ENCODE results near the gene EIF2AK2. TPM values are rescaled to one million over a fixed set of nuclear protein-coding genes. Genes with fewer than 3 reads are reported as not detected.
"Not testable (repeated sequence)": the region's sequence is repeated elsewhere in the genome, so short reads cannot be mapped to it uniquely, and the experiment has no call there.

EIF2AK2 gene
- 10 to 100 TPM; 30.1 to 42.9 TPM for total RNA-seq

DNA sequence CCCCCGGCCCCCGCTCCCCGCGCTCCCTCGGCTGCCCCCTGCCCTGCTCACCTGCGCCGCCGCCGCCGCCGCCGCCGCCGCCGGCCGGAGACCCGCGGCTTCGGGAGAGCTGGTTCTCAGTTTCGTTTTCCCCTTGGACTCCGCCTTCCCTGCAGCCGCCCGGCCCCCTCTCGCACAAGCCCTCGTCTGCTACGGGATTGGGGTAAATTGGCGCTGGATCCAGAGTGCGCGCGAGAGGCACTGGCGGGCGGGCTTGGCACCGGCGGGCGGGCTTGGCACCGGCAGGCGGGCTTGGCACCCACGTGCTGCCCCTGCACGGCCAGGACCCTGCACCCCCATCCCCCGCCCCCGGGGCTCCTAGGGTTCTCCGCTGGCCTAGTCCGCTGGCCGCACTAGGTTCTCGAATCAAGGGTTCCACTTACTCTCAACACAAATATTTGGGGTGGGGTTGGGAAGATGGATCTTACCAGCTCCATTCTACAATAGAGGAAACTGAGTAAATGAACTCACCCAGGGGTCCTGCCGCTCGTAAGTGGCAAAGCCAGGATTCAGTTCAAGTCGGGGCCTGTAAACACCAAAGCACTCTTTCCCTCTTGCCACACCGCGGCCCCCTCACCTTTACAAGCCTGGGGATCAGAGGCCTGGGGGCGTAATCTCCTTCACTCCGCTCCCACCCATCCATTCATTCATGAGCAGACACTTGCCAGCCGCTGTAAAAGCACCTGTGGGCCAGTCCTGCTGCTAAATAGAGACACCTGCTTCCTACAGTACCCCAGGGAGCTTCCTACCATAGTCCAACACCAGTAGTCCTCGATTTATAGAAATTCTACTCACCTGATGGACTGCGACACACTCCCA lies at the start of gene EIF2AK2:
TSS of gene EIF2AK2 (minus strand) at position 124 of the 858 bp plus-strand sequence. CDS start 9,174 bp downstream, outside the sequence.
- ATAC-seq (replicated peaks in 1 of 2), result peak; percentile 92

GRCh38 chr2:37205689-37206341 lies 49.0 kb upstream of the EIF2AK2 start:
- H3K4me1 Mint-ChIP-seq (ENCODE audit: low read depth), result peaks cover 25% of the 10 kb centered on the region
- H3K4me3 Mint-ChIP-seq, result no peak overlapping the region
- H3K36me3 Mint-ChIP-seq (ENCODE audit: insufficient read depth in 2 of 2), result peaks cover 45 to 75% of the 10 kb centered on the region in 2 donors
- ATAC-seq (replicated peaks in 1 of 2), result no peak
- DNase-seq, result no peak
- H3K27me3 Mint-ChIP-seq (ENCODE audit: low read depth), result no peaks in the 10 kb centered on the region
- peaks cover 10 to 22% of the 10 kb centered on the region in 2 donors for H3K9me3 Mint-ChIP-seq
- no peak overlapping the region for H3K27ac Mint-ChIP-seq

More for the DNA sequence above, at the start of gene EIF2AK2:
- peaks cover 14 to 19% of the 10 kb centered on the region in 2 donors for H3K36me3 Mint-ChIP-seq (ENCODE audit: insufficient read depth in 2 of 2)
- peaks cover 0 to 2% of the 10 kb centered on the region in 2 donors for H3K9me3 Mint-ChIP-seq
- H3K4me3 Mint-ChIP-seq, result peak within 1 kb of the TSS; percentile 96 to 97
- peak; percentile 81 to 86 for DNase-seq
- peaks cover 35% of the 10 kb centered on the region for H3K4me1 Mint-ChIP-seq (ENCODE audit: low read depth)
- H3K27ac Mint-ChIP-seq, result peak within 1 kb of the TSS; percentile 96
- H3K27me3 Mint-ChIP-seq (ENCODE audit: low read depth), result no peaks in the 10 kb centered on the region

DNA sequence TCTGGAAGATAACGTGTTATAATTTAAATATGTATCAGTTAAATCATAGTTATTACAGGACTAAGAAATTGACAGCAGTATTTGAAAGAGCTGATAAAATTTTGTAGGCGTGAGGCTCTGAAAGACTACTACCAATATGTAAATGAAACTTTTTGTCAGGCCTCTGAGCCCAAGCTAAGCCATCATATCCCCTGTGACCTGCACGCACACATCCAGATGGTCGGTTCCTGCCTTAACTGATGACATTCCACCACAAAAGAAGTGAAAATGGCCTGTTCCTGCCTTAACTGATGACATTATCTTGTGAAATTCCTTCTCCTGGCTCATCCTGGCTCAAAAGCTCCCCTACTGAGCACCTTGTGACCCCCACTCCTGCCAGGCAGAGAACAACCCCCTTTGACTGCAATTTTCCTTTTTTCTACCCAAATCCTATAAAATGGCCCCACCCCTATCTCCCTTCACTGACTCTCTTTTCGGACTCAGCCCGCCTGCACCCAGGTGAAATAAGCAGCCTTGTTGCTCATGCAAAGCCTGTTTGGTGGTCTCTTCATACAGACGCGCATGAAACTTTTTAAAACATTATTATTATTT lies 48.4 kb upstream of the EIF2AK2 start:
- H3K36me3 Mint-ChIP-seq (ENCODE audit: insufficient read depth in 2 of 2), result peaks cover 41 to 71% of the 10 kb centered on the region in 2 donors
- ATAC-seq (replicated peaks in 1 of 2); DNase-seq; H3K27ac Mint-ChIP-seq; H3K4me3 Mint-ChIP-seq; H3K27me3 Mint-ChIP-seq (ENCODE audit: low read depth): not testable (repeated sequence)
- H3K4me1 Mint-ChIP-seq (ENCODE audit: low read depth), result peaks cover 31% of the 10 kb centered on the region
- H3K9me3 Mint-ChIP-seq, result peaks cover 10 to 22% of the 10 kb centered on the region in 2 donors

DNA sequence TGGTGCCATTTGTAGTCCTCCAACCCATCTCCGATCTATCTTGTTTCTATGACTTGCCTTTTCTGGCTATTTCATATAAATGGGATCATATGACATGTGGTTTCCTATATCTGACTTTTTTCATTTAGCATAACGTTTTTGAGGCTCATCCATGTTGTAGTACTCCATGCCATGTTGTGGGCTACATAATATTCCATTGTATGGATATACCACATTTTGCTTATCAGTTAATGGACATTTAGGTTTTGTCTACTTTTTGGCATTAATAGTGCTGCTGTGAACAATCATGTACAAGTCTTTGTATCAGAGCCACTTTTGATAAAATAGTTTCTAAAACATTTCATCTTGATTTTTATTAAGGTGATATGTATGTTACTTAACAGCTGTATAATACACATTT lies 46.9 kb upstream of the EIF2AK2 start:
- Mint-ChIP-seq H3K4me1 (ENCODE audit: low read depth) (peaks cover 38% of the 10 kb centered on the region), H3K36me3 (ENCODE audit: insufficient read depth in 2 of 2) (peaks cover 30 to 56% of the 10 kb centered on the region in 2 donors), H3K9me3 (peaks cover 10 to 15% of the 10 kb centered on the region in 2 donors), H3K4me3 (no peak overlapping the region), H3K27me3 (ENCODE audit: low read depth) (no peaks in the 10 kb centered on the region), H3K27ac (no peak overlapping the region)
- no peak for DNase-seq
- ATAC-seq (replicated peaks in 1 of 2), result no peak

DNA sequence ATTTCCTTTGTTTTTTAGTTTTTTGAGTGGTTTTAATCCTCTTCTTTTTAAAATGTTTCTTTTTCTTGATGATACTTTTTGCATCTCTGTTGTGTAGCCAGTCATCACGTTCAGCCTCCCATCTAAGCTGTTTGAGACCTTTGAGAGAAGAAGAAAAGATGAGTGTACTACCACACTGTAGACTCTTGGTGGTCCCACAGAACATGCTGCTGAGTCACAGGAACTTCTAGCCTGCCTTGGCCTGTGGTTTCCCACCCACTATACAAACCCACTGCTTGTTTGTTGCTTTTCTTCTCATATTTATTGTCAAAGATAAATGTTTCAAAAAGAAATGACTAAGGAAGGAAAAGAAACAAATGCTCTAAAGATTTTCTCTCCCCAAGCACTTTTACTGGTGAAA lies 45.0 kb upstream of the EIF2AK2 start:
- H3K36me3 Mint-ChIP-seq (ENCODE audit: insufficient read depth in 2 of 2), result peaks cover 15 to 37% of the 10 kb centered on the region in 2 donors
- peak; percentile 91 to 92 for ATAC-seq (replicated peaks in 1 of 2)
- peak; percentile 54 to 65 for DNase-seq
- peaks cover 5 to 6% of the 10 kb centered on the region in 2 donors for H3K9me3 Mint-ChIP-seq
- H3K27me3 Mint-ChIP-seq (ENCODE audit: low read depth), result no peaks in the 10 kb centered on the region
- peak overlapping the region; percentile 3 to 16 for H3K4me3 Mint-ChIP-seq
- H3K27ac Mint-ChIP-seq, result peak overlapping the region; percentile 36
- H3K4me1 Mint-ChIP-seq (ENCODE audit: low read depth), result peaks cover 46% of the 10 kb centered on the region

- Mint-ChIP-seq H3K27ac (peak overlapping the region; percentile 72), H3K27me3 (ENCODE audit: low read depth) (no peaks in the 10 kb centered on the region), H3K4me1 (ENCODE audit: low read depth) (peaks cover 49% of the 10 kb centered on the region), H3K36me3 (ENCODE audit: insufficient read depth in 2 of 2) (peaks cover 13 to 35% of the 10 kb centered on the region in 2 donors), H3K9me3 (peaks cover 4 to 5% of the 10 kb centered on the region in 2 donors), H3K4me3 (peak overlapping the region in 1 of 2 donors; percentile 29)
- ATAC-seq (replicated peaks in 1 of 2) (peak; percentile 17 to 20), DNase-seq (no peak)
These were observed 44.4 kb upstream of the EIF2AK2 start for GRCh38 chr2:37201208-37201607.

DNA sequence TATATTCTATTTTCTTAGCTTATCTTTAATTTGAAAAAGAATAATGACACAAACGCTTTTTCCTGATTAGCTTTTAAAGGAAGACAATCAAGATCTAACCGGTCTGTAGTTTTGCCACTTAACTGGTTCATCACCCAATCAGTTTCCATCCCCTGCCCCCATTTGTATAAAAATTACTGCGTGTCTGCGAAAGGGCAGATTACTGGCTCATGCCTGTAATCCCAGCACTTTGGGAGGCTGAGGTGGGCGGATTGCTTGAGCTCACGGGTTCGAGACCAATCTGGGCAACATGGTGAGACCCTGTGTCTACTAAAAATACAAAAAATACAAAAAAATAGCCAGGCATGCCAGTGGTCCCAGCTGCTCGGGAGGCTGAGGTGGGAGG lies 41.9 kb upstream of the EIF2AK2 start:
- Mint-ChIP-seq H3K4me1 (ENCODE audit: low read depth) (peaks cover 55% of the 10 kb centered on the region), H3K27me3 (ENCODE audit: low read depth) (no peaks in the 10 kb centered on the region), H3K9me3 (peaks cover 0 to 2% of the 10 kb centered on the region in 2 donors), H3K4me3 (no peak overlapping the region), H3K36me3 (ENCODE audit: insufficient read depth in 2 of 2) (peaks cover 2 to 14% of the 10 kb centered on the region in 2 donors), H3K27ac (no peak overlapping the region)
- ATAC-seq (replicated peaks in 1 of 2) (no peak), DNase-seq (no peak)

GRCh38 chr2:37196320-37197195 lies 39.8 kb upstream of the EIF2AK2 start, which contains the start of gene CEBPZOS:
Gene CEBPZOS (plus strand): TSS chr2:37196496. CDS start chr2:37199705, 3,209 bp downstream.
- Mint-ChIP-seq H3K9me3 (no peaks in the 10 kb centered on the region), H3K4me3 (peak within 1 kb of the TSS; percentile 95 to 97)
- peak; percentile 82 for ATAC-seq (replicated peaks in 1 of 2)

GRCh38 chr2:37195862-37196319 lies 39.1 kb upstream of the EIF2AK2 start:
- H3K4me1 Mint-ChIP-seq (ENCODE audit: low read depth), result peaks cover 41% of the 10 kb centered on the region
- not testable (repeated sequence) for ATAC-seq (replicated peaks in 1 of 2); H3K27me3 Mint-ChIP-seq (ENCODE audit: low read depth); H3K9me3 Mint-ChIP-seq; H3K36me3 Mint-ChIP-seq (ENCODE audit: insufficient read depth in 2 of 2); DNase-seq
- peak overlapping the region; percentile 95 to 97 for H3K4me3 Mint-ChIP-seq
- peak overlapping the region; percentile 100 for H3K27ac Mint-ChIP-seq

More at GRCh38 chr2:37196320-37197195, 39.8 kb upstream of the EIF2AK2 start, which contains the start of gene CEBPZOS:
- H3K36me3 Mint-ChIP-seq (ENCODE audit: insufficient read depth in 2 of 2), result peaks cover 0 to 3% of the 10 kb centered on the region in 2 donors
- peak within 1 kb of the TSS; percentile 100 for H3K27ac Mint-ChIP-seq
- DNase-seq, result peak; percentile 84 to 91
- H3K27me3 Mint-ChIP-seq (ENCODE audit: low read depth), result no peaks in the 10 kb centered on the region
- peaks cover 47% of the 10 kb centered on the region for H3K4me1 Mint-ChIP-seq (ENCODE audit: low read depth)

- Mint-ChIP-seq H3K27me3 (ENCODE audit: low read depth) (no peaks in the 10 kb centered on the region), H3K9me3 (no peaks in the 10 kb centered on the region), H3K4me3 (no peak overlapping the region), H3K36me3 (ENCODE audit: insufficient read depth in 2 of 2) (peaks cover 0 to 3% of the 10 kb centered on the region in 2 donors), H3K4me1 (ENCODE audit: low read depth) (peaks cover 30% of the 10 kb centered on the region), H3K27ac (no peak overlapping the region)
- ATAC-seq (replicated peaks in 1 of 2) (no peak), DNase-seq (no peak)
These were observed 35.8 kb upstream of the EIF2AK2 start for GRCh38 chr2:37192551-37192950.

GRCh38 chr2:37191747-37192146 lies 35.0 kb upstream of the EIF2AK2 start:
- DNase-seq (no peak), ATAC-seq (replicated peaks in 1 of 2) (no peak)
- Mint-ChIP-seq H3K4me1 (ENCODE audit: low read depth) (peaks cover 24% of the 10 kb centered on the region), H3K27me3 (ENCODE audit: low read depth) (peaks cover 4% of the 10 kb centered on the region), H3K36me3 (ENCODE audit: insufficient read depth in 2 of 2) (peaks cover 0 to 3% of the 10 kb centered on the region in 2 donors), H3K4me3 (no peak overlapping the region), H3K27ac (no peak overlapping the region), H3K9me3 (no peaks in the 10 kb centered on the region)

GRCh38 chr2:37191253-37191652 lies 34.5 kb upstream of the EIF2AK2 start:
- DNase-seq, result no peak
- peaks cover 21% of the 10 kb centered on the region for H3K4me1 Mint-ChIP-seq (ENCODE audit: low read depth)
- H3K4me3 Mint-ChIP-seq, result no peak overlapping the region
- ATAC-seq (replicated peaks in 1 of 2), result no peak
- H3K27me3 Mint-ChIP-seq (ENCODE audit: low read depth), result peaks cover 9% of the 10 kb centered on the region
- no peak overlapping the region for H3K27ac Mint-ChIP-seq
- H3K36me3 Mint-ChIP-seq (ENCODE audit: insufficient read depth in 2 of 2), result peaks cover 0 to 2% of the 10 kb centered on the region in 2 donors
- H3K9me3 Mint-ChIP-seq, result no peaks in the 10 kb centered on the region

All from activated T-cell treated with anti-CD3 and anti-CD28 coated beads, Interleukin-2, amount 50 U/mL, for 72 hours (primary cell).